HepG2 (cell line): ENCODE data around the gene EFS. TPM values are rescaled to one million over a fixed set of nuclear protein-coding genes. Genes with fewer than 3 reads are reported as not detected.
"Not testable (repeated sequence)": the region's sequence is repeated elsewhere in the genome, so short reads cannot be mapped to it uniquely, and the experiment has no call there.

Experiments
- ATAC-seq: fragments of 200-7000 bp; cut with Tn5 transposase; 3 replicates; pipeline ENCODE4 v1.9.1; 2020; ENCODE audit warnings: mild to moderate bottlenecking, moderate library complexity
- BruUV-seq: library from RNA; stranded (reverse); fragments of 400-500 nt; replicated peaks from 2 replicates; lab custom pipeline; 2021; lab: Mats Ljungman, UMichigan
- CTCF ChIA-PET: fragments of 300-600 bp; formaldehyde crosslinking; extraction: SDS; loops from one replicate; lab custom pipeline; 2021; ENCODE audit warnings: low total read pairs, inconsistent platforms, low intra/inter-chr PET ratio; lab: Yijun Ruan, JAX
- POLR2A ChIA-PET: fragments of 350-600 bp; sonication (Branson Sonifier 250); formaldehyde crosslinking; loops from one replicate; lab custom pipeline; 2020; ENCODE audit warnings: antibody characterized with exemption, inconsistent platforms; lab: Yijun Ruan, JAX
- DNase-seq: peaks from one replicate; pipeline ENCODE4 v3.0.0-alpha.2; 2015; ENCODE audit warnings: low spot score
- FAIRE-seq: peaks from 3 replicates; lab custom pipeline; 2011; peaks lifted over from hg19 to GRCh38; lab: Jason Lieb, UNC
- H2AFZ ChIP-seq: one replicate; pipeline ENCODE4 v1.6.1; 2011; ENCODE audit warnings: low read length, inconsistent platforms
- H3K27ac ChIP-seq: fragments of 300-600 bp; 3 replicates; pipeline ENCODE4 v1.8.0; 2011; ENCODE audit warnings: mixed run types, mild to moderate bottlenecking, mixed read lengths, low read length, inconsistent platforms; ENCODE audit not compliant: insufficient read depth; ENCODE audit errors: extremely low read length
- H3K27me3 ChIP-seq, 2 experiments: fragments of 200-600 bp in 1 of 2; 2 replicates in 1 of 2; 3 replicates in 1 of 2; pipeline versions ENCODE4 v1.6.0 to v1.8.0; 2011; ENCODE audit warnings: low read length in 2 of 2, mild to moderate bottlenecking in 2 of 2, moderate library complexity in 2 of 2, inconsistent platforms in 1 of 2; ENCODE audit not compliant: insufficient read depth in 2 of 2, control insufficient read depth in 1 of 2
- H3K36me3 ChIP-seq, 2 experiments: fragments of 200-600 bp in 1 of 2; replicated peaks in 1 of 2; 2 replicates in 1 of 2; 3 replicates in 1 of 2; pipeline versions ENCODE4 v1.5.1 to v1.8.0; 2011; ENCODE audit warnings: low read length in 2 of 2, inconsistent platforms in 1 of 2; ENCODE audit not compliant: insufficient read depth in 2 of 2, control insufficient read depth in 1 of 2
- H3K4me1 ChIP-seq: 2 replicates; pipeline ENCODE4 v1.5.1; 2012; ENCODE audit warnings: low read length, inconsistent platforms; ENCODE audit not compliant: insufficient read depth
- H3K4me2 ChIP-seq: 2 replicates; pipeline ENCODE4 v1.6.0; 2011; ENCODE audit warnings: low read depth, low read length, inconsistent platforms
- H3K4me3 ChIP-seq, 3 experiments: fragments of 200-600 bp in 1 of 3; sonication (generic), shearing (Covaris generic) in 1 of 3; replicated peaks in 1 of 3; 2 replicates each; pipeline ENCODE4 v1.5.1; 2011 to 2016; ENCODE audit warnings: low read length in 3 of 3, inconsistent platforms in 2 of 3, low read depth in 2 of 3, mild to moderate bottlenecking in 2 of 3, control low read depth in 1 of 3, mixed read lengths in 1 of 3; ENCODE audit not compliant: insufficient read depth in 1 of 3
- H3K79me2 ChIP-seq: one replicate; pipeline ENCODE4 v1.6.1; 2011; ENCODE audit warnings: low read length, inconsistent platforms; ENCODE audit not compliant: insufficient read depth
- H3K9ac ChIP-seq: 2 replicates; pipeline ENCODE4 v1.6.0; 2011; ENCODE audit warnings: mild to moderate bottlenecking, low read depth, low read length, inconsistent platforms; ENCODE audit not compliant: insufficient read depth
- H3K9me3 ChIP-seq: 2 replicates; pipeline ENCODE4 v1.5.1; 2012; ENCODE audit warnings: mild to moderate bottlenecking, low read length
- H4K20me1 ChIP-seq: 2 replicates; pipeline ENCODE4 v1.6.0; 2011; ENCODE audit warnings: inconsistent platforms, mild to moderate bottlenecking, low read length, moderate library complexity; ENCODE audit not compliant: insufficient read depth
- ARHGAP35 ChIP-seq: sonication (generic); formaldehyde crosslinking; IDR thresholded peaks from 2 replicates; pipeline ENCODE4 v1.9.0; 2022; ENCODE audit warnings: mild to moderate bottlenecking, inconsistent platforms, moderate library complexity, missing genetic modification reagents, borderline replicate concordance
- ATF7 ChIP-seq, 2 experiments: fragments of 450-650 bp in 1 of 2; sonication (generic) in 1 of 2; formaldehyde crosslinking in 1 of 2; IDR thresholded peaks; 2 replicates each; pipeline versions ENCODE4 v1.4.0 to v1.6.1; 2016 to 2020; ENCODE audit warnings: antibody characterized with exemption in 1 of 2, mild to moderate bottlenecking in 1 of 2, missing genetic modification reagents in 1 of 2
- CREB1 ChIP-seq, 2 experiments: fragments of 450-650 bp in 1 of 2; IDR thresholded peaks; 2 replicates each; pipeline ENCODE4 v1.6.1; 2016 to 2017; ENCODE audit warnings: control low read depth in 1 of 2, mild to moderate bottlenecking in 1 of 2, missing compliant biosample characterization in 1 of 2, missing genetic modification characterization in 1 of 2
- MTF1 ChIP-seq: sonication (generic); formaldehyde crosslinking; IDR thresholded peaks from 2 replicates; pipeline ENCODE4 v1.5.0; 2020; ENCODE audit warnings: missing genetic modification reagents
- NR3C1 ChIP-seq: sonication (generic); formaldehyde crosslinking; IDR thresholded peaks from 2 replicates; pipeline ENCODE4 v1.4.0; 2020; ENCODE audit warnings: missing genetic modification reagents
- PHB2 ChIP-seq: fragments of 450-650 bp; IDR thresholded peaks from 2 replicates; pipeline ENCODE4 v1.6.1; 2018; ENCODE audit not compliant: partially characterized antibody
- SP4 ChIP-seq: sonication (generic); formaldehyde crosslinking; IDR thresholded peaks from 2 replicates; pipeline ENCODE4 v1.8.1; 2023; ENCODE audit warnings: mild to moderate bottlenecking, missing genetic modification reagents
- ZNF337 ChIP-seq: sonication (generic); formaldehyde crosslinking; IDR thresholded peaks from 2 replicates; pipeline ENCODE4 v1.5.1; 2020; ENCODE audit warnings: missing genetic modification reagents, low read depth, mild to moderate bottlenecking, borderline replicate concordance
- ZNF672 ChIP-seq: sonication (generic); formaldehyde crosslinking; IDR thresholded peaks from 2 replicates; pipeline ENCODE4 v1.8.1; 2022; ENCODE audit warnings: missing genetic modification reagents
- WGBS: methylation state at CpG from one replicate; pipeline ENCODE4 v1.1.6; 2017; ENCODE audit warnings: low lambda C conversion rate; 5-methylcytosine and 5-hydroxymethylcytosine counted together
- in situ Hi-C: cut with HindIII; loops from 2 replicates; pipeline ENCODE4 v1.10.0; 2017; ENCODE audit warnings: low pct_unique_long_range_greater_than_20kb; ENCODE audit not compliant: extremely low pct_ligation_motif_present
- intact Hi-C: fragments of 100-400 bp; cut with micrococcal nuclease; formaldehyde crosslinking; loops from one replicate; pipeline ENCODE4 v1.10.0; 2022; ENCODE audit not compliant: unreplicated experiment
- polyA plus RNA-seq, 8 experiments: library from polyadenylated mRNA; depleted of rRNA in 3 of 8; stranded (reverse) in 7 of 8; unstranded in 1 of 8; fragments of >200 nt; fragmentation: Illumina TruSeq in 4 of 8; extraction: Trizol in 4 of 8; gene quantifications; 2 replicates each; pipeline versions ENCODE4 v1.2.1 to v1.2.3, GENCODE V29; 2011 to 2016; ENCODE audit warnings: low read depth in 4 of 8, missing spikeins in 1 of 8, mixed read lengths in 1 of 8; ENCODE audit not compliant: insufficient read depth in 1 of 8
- total RNA-seq, 5 experiments: library from RNA; depleted of rRNA; stranded (reverse); fragments of >200 nt; fragmentation: Illumina TruSeq; extraction: Trizol; gene quantifications; 2 replicates each; pipeline ENCODE4 v1.2.3, GENCODE V29; 2016; ENCODE audit warnings: low read depth in 1 of 5
- TF ChIP-seq, protein P1 (sequence below): sonication (generic); formaldehyde crosslinking; IDR thresholded peaks from 2 replicates; pipeline ENCODE4 v1.4.0; 2020; ENCODE audit warnings: missing genetic modification reagents; ENCODE audit errors: not compliant biosample characterization
- TF ChIP-seq, protein P2 (sequence below), 2 experiments: sonication (generic) in 1 of 2; formaldehyde crosslinking in 1 of 2; IDR thresholded peaks; 2 replicates each; pipeline versions ENCODE4 v1.4.0 to v1.6.1; 2016 to 2020; ENCODE audit warnings: borderline replicate concordance in 1 of 2, low read depth in 1 of 2, mild to moderate bottlenecking in 1 of 2, missing genetic modification reagents in 1 of 2

EFS gene
- total and polyA plus RNA-seq, 2 of the 13 experiments (the other 11 are each of a cell fraction or from before 2014, with no cell fraction given), result not detected

DNA sequence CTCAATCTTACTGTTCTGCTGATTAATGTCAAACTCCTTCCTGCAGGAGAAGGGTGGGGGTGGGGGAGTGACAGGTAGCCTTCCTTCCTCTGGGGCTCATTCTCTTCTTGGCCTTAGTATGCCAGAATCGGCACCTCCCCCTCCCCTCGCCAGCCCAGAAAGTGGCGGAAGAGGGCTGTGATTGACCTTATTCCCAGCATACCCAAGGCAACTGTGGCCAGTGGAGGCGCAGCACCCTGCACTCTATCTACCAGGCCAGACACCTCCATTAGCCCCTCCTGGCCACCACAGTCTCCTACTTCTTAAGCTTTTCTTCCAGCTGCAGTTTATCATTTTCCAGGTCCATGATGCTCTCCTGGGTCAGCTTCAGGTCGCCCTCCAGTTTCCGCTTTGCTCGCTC is 27.6 kb upstream of the EFS start (continued):
- TF ChIP-seq PHB2 (no peak), MTF1 (CRISPR knock-in tag) (no peak), ARHGAP35 (CRISPR knock-in tag) (no peak)

DNA sequence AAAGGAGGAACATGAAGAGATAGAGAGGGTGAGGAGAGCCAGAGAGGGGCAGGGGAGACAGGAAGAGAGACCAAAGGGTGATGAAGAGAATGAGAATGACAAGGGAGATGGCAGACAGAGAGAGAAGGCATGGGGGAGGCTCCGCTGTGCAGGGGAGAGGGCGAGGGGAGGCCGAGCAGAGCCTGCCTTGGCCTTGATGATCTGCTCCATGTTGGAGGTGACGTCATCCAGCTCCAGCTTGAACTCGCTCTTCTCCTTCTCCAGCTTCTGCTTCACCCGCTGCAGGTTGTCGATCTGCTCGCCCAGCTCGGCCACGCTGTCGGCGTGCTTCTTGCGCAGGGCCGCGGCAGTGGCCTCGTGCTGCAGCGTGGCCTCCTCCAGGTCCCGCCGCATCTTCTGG is 24.9 kb upstream of the EFS start:
- H2AFZ ChIP-seq; DNase-seq; H3K4me1 ChIP-seq; H3K79me2 ChIP-seq; BruUV-seq; H3K9me3 ChIP-seq; H3K4me2 ChIP-seq; in situ Hi-C loops; H4K20me1 ChIP-seq; intact Hi-C loops; H3K9ac ChIP-seq; TF ChIP-seq CREB1, ATF7 (CRISPR knock-in tag; IDR thresholded peaks at IDR 0.05): not testable (repeated sequence)
- peaks cover 34 to 93% of the 10 kb centered on the region in 2 experiments for H3K27me3 ChIP-seq
- TF ChIP-seq CREB1 (IDR thresholded peaks at IDR 0.05), result peak; percentile 96
- TF ChIP-seq ATF7 (IDR thresholded peaks at IDR 0.05), result peak; percentile 100
- TF ChIP-seq, all 625 proteins: peak for 2; not testable (repeated sequence) for 623
- CTCF ChIA-PET, POLR2A ChIA-PET, H3K27ac ChIP-seq, FAIRE-seq, H3K4me3 ChIP-seq, ATAC-seq, H3K36me3 ChIP-seq: not testable (repeated sequence)
- 47% methylated on average over 4 of the region's 19 CpGs for WGBS

DNA sequence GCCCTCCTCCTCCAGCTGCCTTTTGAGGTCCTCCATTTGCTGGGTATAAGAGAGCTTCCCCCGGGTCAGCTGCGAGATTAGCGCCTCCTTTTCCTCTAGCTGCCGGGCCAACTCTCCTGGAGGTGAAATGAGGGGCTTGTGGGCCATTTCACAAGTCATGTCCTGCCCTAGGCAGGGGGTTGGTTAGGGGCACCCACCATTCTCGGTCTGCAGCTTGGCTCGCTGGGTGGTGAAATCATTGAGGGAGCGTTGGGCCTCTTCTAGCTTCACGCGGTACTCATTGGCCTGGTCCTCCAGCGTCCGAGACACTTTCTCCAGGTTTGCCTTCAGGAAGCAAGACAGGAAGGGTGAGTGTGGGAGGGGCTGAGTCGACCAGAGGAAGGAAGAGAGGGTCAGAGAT is 24.4 kb upstream of the EFS start:
- FAIRE-seq (no peak), ATAC-seq (no peak), DNase-seq (no peak)
- no peaks in the 10 kb centered on the region for H3K9me3 ChIP-seq
- no peak overlapping the region for H3K9ac ChIP-seq
- WGBS, result 34% methylated on average over 12 of the region's 12 CpGs
- BruUV-seq, result no TSS peak
- H3K4me1 ChIP-seq, result no peaks in the 10 kb centered on the region
- no peaks in the 10 kb centered on the region for H3K36me3 ChIP-seq
- H2AFZ ChIP-seq, result no peak overlapping the region
- CTCF ChIA-PET, result no interaction called here
- intact Hi-C loops, result no loop called here
- H3K27me3 ChIP-seq, result peaks cover 34 to 95% of the 10 kb centered on the region in 2 experiments
- in situ Hi-C loops, result no loop called here
- no peaks in the 10 kb centered on the region for H3K79me2 ChIP-seq
- H3K27ac ChIP-seq, result no peak overlapping the region
- H3K4me2 ChIP-seq, result no peak overlapping the region
- POLR2A ChIA-PET, result no interaction called here
- H4K20me1 ChIP-seq, result no peaks in the 10 kb centered on the region
- H3K4me3 ChIP-seq, result no peak overlapping the region
- TF ChIP-seq, protein P1, sequence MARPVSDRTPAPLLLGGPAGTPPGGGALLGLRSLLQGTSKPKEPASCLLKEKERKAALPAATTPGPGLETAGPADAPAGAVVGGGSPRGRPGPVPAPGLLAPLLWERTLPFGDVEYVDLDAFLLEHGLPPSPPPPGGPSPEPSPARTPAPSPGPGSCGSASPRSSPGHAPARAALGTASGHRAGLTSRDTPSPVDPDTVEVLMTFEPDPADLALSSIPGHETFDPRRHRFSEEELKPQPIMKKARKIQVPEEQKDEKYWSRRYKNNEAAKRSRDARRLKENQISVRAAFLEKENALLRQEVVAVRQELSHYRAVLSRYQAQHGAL, result no peak
- no peak for TF ChIP-seq ZNF337 (CRISPR knock-in tag)
- no peak for TF ChIP-seq NR3C1 (CRISPR knock-in tag)
- TF ChIP-seq SP4 (CRISPR knock-in tag), result no peak
- TF ChIP-seq, protein P2, sequence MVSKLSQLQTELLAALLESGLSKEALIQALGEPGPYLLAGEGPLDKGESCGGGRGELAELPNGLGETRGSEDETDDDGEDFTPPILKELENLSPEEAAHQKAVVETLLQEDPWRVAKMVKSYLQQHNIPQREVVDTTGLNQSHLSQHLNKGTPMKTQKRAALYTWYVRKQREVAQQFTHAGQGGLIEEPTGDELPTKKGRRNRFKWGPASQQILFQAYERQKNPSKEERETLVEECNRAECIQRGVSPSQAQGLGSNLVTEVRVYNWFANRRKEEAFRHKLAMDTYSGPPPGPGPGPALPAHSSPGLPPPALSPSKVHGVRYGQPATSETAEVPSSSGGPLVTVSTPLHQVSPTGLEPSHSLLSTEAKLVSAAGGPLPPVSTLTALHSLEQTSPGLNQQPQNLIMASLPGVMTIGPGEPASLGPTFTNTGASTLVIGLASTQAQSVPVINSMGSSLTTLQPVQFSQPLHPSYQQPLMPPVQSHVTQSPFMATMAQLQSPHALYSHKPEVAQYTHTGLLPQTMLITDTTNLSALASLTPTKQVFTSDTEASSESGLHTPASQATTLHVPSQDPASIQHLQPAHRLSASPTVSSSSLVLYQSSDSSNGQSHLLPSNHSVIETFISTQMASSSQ (IDR thresholded peaks at IDR 0.05; ENCODE audit: low read depth), result no peak
- TF ChIP-seq, protein P2 (CRISPR knock-in tag; IDR thresholded peaks at IDR 0.05; ENCODE audit: borderline replicate concordance), result no peak
- no peak for TF ChIP-seq ZNF672 (CRISPR knock-in tag)
